Small intestine (tissue), 7 donors: ENCODE measurements around the gene TRIM7. TPM values are rescaled to one million over a fixed set of nuclear protein-coding genes. Genes with fewer than 3 reads are reported as not detected.

ENCODE experiments used
- DNase-seq, 2 donors: peaks; one replicate each; pipeline versions ENCODE4 v3.0.0 to v3.0.0-alpha.2; 2013
- FAIRE-seq: peaks from 2 replicates; lab custom pipeline; 2012; peaks lifted over from hg19 to GRCh38; lab: Jason Lieb, UNC
- H3K27ac ChIP-seq, 3 donors: one replicate each; pipeline ENCODE4 v1.5.1; 2013; ENCODE audit warnings: low read length in 2 of 3, mild to moderate bottlenecking in 2 of 3, control low read depth in 1 of 3, inconsistent platforms in 1 of 3, low read depth in 1 of 3, moderate library complexity in 1 of 3
- H3K27me3 ChIP-seq, 3 donors: one replicate each; pipeline ENCODE4 v1.6.1; 2013; ENCODE audit warnings: low read length in 3 of 3, inconsistent platforms in 1 of 3; ENCODE audit not compliant: control insufficient read depth in 3 of 3, insufficient read depth in 3 of 3
- H3K36me3 ChIP-seq, 3 donors: one replicate each; pipeline ENCODE4 v1.6.1; 2013; ENCODE audit warnings: low read length in 3 of 3, inconsistent platforms in 1 of 3, low read depth in 1 of 3, mild to moderate bottlenecking in 1 of 3, moderate library complexity in 1 of 3; ENCODE audit not compliant: control insufficient read depth in 3 of 3, insufficient read depth in 2 of 3
- H3K4me1 ChIP-seq, 3 donors: one replicate each; pipeline ENCODE4 v1.6.1; 2013; ENCODE audit warnings: low read length in 2 of 3, inconsistent platforms in 1 of 3, low read depth in 1 of 3, mild to moderate bottlenecking in 1 of 3, moderate library complexity in 1 of 3; ENCODE audit not compliant: control insufficient read depth in 3 of 3, insufficient read depth in 2 of 3
- H3K4me3 ChIP-seq, 3 donors: one replicate each; pipeline ENCODE4 v1.5.1; 2013; ENCODE audit warnings: low read length in 3 of 3, control low read depth in 1 of 3, inconsistent platforms in 1 of 3, low read depth in 1 of 3, mild to moderate bottlenecking in 1 of 3, moderate library complexity in 1 of 3
- H3K9me3 ChIP-seq, 2 donors: one replicate each; pipeline ENCODE4 v1.6.1; 2013; ENCODE audit warnings: low read depth in 1 of 2, low read length in 1 of 2; ENCODE audit not compliant: control insufficient read depth in 2 of 2, insufficient read depth in 1 of 2
- WGBS, 3 donors: extraction: QIAGEN DNeasy Blood & Tissue Kit; methylation state at CpG; one replicate each; pipeline ENCODE4 v1.1.7; 2013; 5-methylcytosine and 5-hydroxymethylcytosine counted together
- polyA plus RNA-seq, 4 donors: library from polyadenylated mRNA; stranded (reverse) in 3 of 4; unstranded in 1 of 4; fragments of 200-250 nt in 3 of 4; fragments of 120-200 nt in 1 of 4; gene quantifications; one replicate each; pipeline versions ENCODE4 v1.2.1 to v1.2.3, GENCODE V29; 2013
- donor health status: healthy with polysubstance abuse.
- donor health status: control.
- donor health status: control.
- donor health status: Bipolar disorder and iron deficiency.
- donor health status: healthy.

The TRIM7 gene
- polyA plus RNA-seq, 4 donors = 0.22 to 2.1 (median 0.89) TPM; not detected in 1

GRCh38 chr5:181189962-181190710 lies 14.9 kb downstream of the TRIM7 start:
- H3K9me3 ChIP-seq = no peaks in the 10 kb centered on the region
- H3K27me3 ChIP-seq = peaks cover 0 to 10% (median 0%) of the 10 kb centered on the region in 3 donors
- H3K4me3 ChIP-seq = peak overlapping the region; percentile 68 to 75 (median 75)
- DNase-seq (peak; percentile 30 to 61), FAIRE-seq (no peak)
- peak overlapping the region in 2 of 3 donors; percentile 24 to 49 for H3K27ac ChIP-seq
- 0 to 1% (median 1%) methylated on average over 45 to 52 of the region's 52 CpGs for WGBS, 3 donors
- peaks cover 0 to 6% (median 0%) of the 10 kb centered on the region in 3 donors for H3K4me1 ChIP-seq
- H3K36me3 ChIP-seq = no peaks in the 10 kb centered on the region

- WGBS, 3 donors = 0% methylated on average over 41 of the region's 41 CpGs
- H3K27me3 ChIP-seq = peaks cover 0 to 5% (median 0%) of the 10 kb centered on the region in 3 donors
- H3K4me1 ChIP-seq = peaks cover 0 to 6% (median 0%) of the 10 kb centered on the region in 3 donors
- no peaks in the 10 kb centered on the region for H3K9me3 ChIP-seq
- H3K36me3 ChIP-seq = no peaks in the 10 kb centered on the region
- peak in 1 of 2 donors; percentile 39 for DNase-seq
- H3K4me3 ChIP-seq = peak overlapping the region; percentile 68 to 75 (median 75)
- H3K27ac ChIP-seq = peak overlapping the region in 2 of 3 donors; percentile 24 to 49
- FAIRE-seq = no peak
Measured at GRCh38 chr5:181189363-181189961, 15.5 kb downstream of the TRIM7 start.

- Histone ChIP-seq H3K4me3 (peak overlapping the region; percentile 68 to 75 (median 75)), H3K27ac (peak overlapping the region; percentile 50 to 73 (median 60)), H3K27me3 (peaks cover 0 to 6% (median 0%) of the 10 kb centered on the region in 3 donors), H3K4me1 (peaks cover 0 to 6% (median 0%) of the 10 kb centered on the region in 3 donors), H3K36me3 (no peaks in the 10 kb centered on the region), H3K9me3 (no peaks in the 10 kb centered on the region)
- FAIRE-seq = no peak
- 0 to 1% (median 0%) methylated on average over 35 of the region's 35 CpGs for WGBS, 3 donors
- peak; percentile 76 to 85 for DNase-seq
Measured at GRCh38 chr5:181188700-181189362, 16.2 kb downstream of the TRIM7 start.

GRCh38 chr5:181187500-181188213 lies 17.3 kb downstream of the TRIM7 start:
- WGBS, 3 donors = 5 to 8% (median 5%) methylated on average over 37 of the region's 37 CpGs
- no peaks in the 10 kb centered on the region for H3K36me3 ChIP-seq
- H3K27me3 ChIP-seq = peaks cover 0 to 8% (median 0%) of the 10 kb centered on the region in 3 donors
- no peaks in the 10 kb centered on the region for H3K9me3 ChIP-seq
- FAIRE-seq (no peak), DNase-seq (peak; percentile 32 to 82)
- H3K4me3 ChIP-seq = peak overlapping the region in 1 of 3 donors; percentile 40
- peak overlapping the region in 2 of 3 donors; percentile 9 to 46 for H3K27ac ChIP-seq
- peaks cover 0 to 6% (median 0%) of the 10 kb centered on the region in 3 donors for H3K4me1 ChIP-seq

DNA sequence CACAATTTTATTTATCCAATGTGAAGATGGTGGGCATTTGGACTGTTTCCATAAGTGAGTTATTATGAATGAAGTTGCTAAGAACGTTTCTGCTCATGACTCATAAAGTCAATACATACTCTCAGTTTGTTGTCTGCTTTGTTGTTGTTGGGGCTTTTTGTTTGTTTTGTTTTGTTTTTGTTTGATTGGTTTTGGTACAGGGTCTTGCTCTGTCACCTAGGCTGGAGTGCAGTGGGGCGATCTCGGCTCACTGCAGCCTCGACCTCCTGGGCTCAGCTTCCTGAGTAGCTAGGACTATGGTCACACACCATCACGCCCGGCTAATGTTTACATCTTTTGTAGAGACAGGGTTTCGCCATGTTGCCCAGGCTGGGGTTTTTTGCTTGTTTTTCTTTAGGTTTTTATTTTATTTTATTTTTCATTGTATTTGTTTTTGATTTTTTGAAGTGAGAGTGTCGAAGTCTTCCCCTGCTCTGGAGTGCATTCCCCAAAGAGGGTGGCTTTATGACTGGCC lies 18.0 kb downstream of the TRIM7 start:
- H3K27me3 ChIP-seq = peaks cover 0 to 8% (median 0%) of the 10 kb centered on the region in 3 donors
- peaks cover 0 to 3% (median 0%) of the 10 kb centered on the region in 3 donors for H3K4me1 ChIP-seq
- peak overlapping the region in 1 of 3 donors; percentile 40 for H3K4me3 ChIP-seq
- 26 to 42% (median 27%) methylated on average over 8 of the region's 8 CpGs for WGBS, 3 donors
- H3K27ac ChIP-seq = peak overlapping the region in 1 of 3 donors; percentile 46
- FAIRE-seq (no peak), DNase-seq (no peak)
- no peaks in the 10 kb centered on the region for H3K36me3 ChIP-seq
- no peaks in the 10 kb centered on the region for H3K9me3 ChIP-seq

- Histone ChIP-seq H3K27ac (no peak overlapping the region), H3K9me3 (no peaks in the 10 kb centered on the region), H3K4me3 (no peak overlapping the region), H3K27me3 (peaks cover 0 to 10% (median 0%) of the 10 kb centered on the region in 3 donors), H3K36me3 (no peaks in the 10 kb centered on the region), H3K4me1 (peaks cover 0 to 3% (median 0%) of the 10 kb centered on the region in 3 donors)
- WGBS, 3 donors = 73 to 85% (median 81%) methylated on average over 6 of the region's 6 CpGs
- DNase-seq (no peak), FAIRE-seq (no peak)
Measured at GRCh38 chr5:181186022-181186421, 19.0 kb downstream of the TRIM7 start.

DNA sequence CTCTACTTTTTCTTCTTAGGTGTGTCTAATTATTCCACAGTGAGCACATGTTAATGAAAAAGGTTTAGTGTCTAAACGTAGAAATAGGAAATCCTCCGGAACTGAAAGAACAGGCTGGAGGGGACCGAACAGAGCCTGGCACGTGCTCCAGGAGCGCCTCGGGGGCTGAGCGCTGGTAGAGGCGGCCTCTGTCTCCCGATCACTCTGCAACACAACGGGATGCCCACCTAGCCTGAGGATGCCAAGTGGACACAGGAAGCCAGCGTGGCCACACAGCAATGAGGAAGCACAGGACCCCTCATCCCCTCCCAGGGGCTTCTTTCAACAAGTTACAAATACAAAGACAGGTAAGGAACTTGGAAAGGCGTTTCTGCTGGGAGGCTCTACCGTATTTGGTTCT lies 19.4 kb downstream of the TRIM7 start:
- Histone ChIP-seq H3K4me3 (no peak overlapping the region), H3K9me3 (no peaks in the 10 kb centered on the region), H3K27me3 (peaks cover 0 to 11% (median 0%) of the 10 kb centered on the region in 3 donors), H3K27ac (no peak overlapping the region), H3K4me1 (peaks cover 0 to 3% (median 0%) of the 10 kb centered on the region in 3 donors), H3K36me3 (no peaks in the 10 kb centered on the region)
- no peak for DNase-seq
- WGBS, 3 donors = 90 to 93% (median 91%) methylated on average over 13 of the region's 13 CpGs
- no peak for FAIRE-seq
